H1 (cell line): Measurements from ENCODE around the gene KLK5. TPM values are rescaled to one million over a fixed set of nuclear protein-coding genes. Genes with fewer than 3 reads are reported as not detected.

Experiments
- CTCF ChIA-PET: fragments of 300-600 bp; sonication (Branson Sonifier 250); formaldehyde crosslinking; loops from one replicate; lab custom pipeline; 2021; ENCODE audit not compliant: partially characterized antibody; lab: Charles Lee
- POLR2A ChIA-PET: fragments of 300-600 bp; sonication (Branson Sonifier 250); formaldehyde crosslinking; loops from one replicate; lab custom pipeline; 2021; ENCODE audit warnings: inconsistent platforms; ENCODE audit not compliant: partially characterized antibody; lab: Charles Lee
- DNase-seq, 2 experiments: peaks; one replicate each; pipeline versions ENCODE4 v3.0.0 to v3.0.0-alpha.2; 2010 to 2022; ENCODE audit warnings: low spot score in 2 of 2, low read depth in 1 of 2, mixed read lengths in 1 of 2
- FAIRE-seq: peaks from 2 replicates; lab custom pipeline; 2011; peaks lifted over from hg19 to GRCh38; lab: Jason Lieb, UNC
- H2AFZ ChIP-seq: 2 replicates; pipeline ENCODE4 v1.8.1; 2012; ENCODE audit warnings: low read length, inconsistent platforms
- H2AK5ac ChIP-seq: 2 replicates; pipeline ENCODE4 v1.6.1; 2013; ENCODE audit warnings: low read depth, low read length
- H2BK120ac ChIP-seq: replicated peaks from 2 replicates; pipeline ENCODE3; 2013; ENCODE audit warnings: low read depth, low read length, inconsistent platforms
- H2BK12ac ChIP-seq: 2 replicates; pipeline ENCODE4 v1.6.1; 2013; ENCODE audit warnings: low read depth, low read length
- H2BK15ac ChIP-seq: 2 replicates; pipeline ENCODE4 v1.6.1; 2013; ENCODE audit warnings: low read length
- H2BK20ac ChIP-seq: 2 replicates; pipeline ENCODE4 v1.6.1; 2013; ENCODE audit warnings: low read length
- H2BK5ac ChIP-seq: 2 replicates; pipeline ENCODE4 v1.6.1; 2013; ENCODE audit warnings: low read depth, low read length
- H3K14ac ChIP-seq: 2 replicates; pipeline ENCODE4 v1.6.1; 2013; ENCODE audit warnings: inconsistent platforms; ENCODE audit not compliant: insufficient read length
- H3K18ac ChIP-seq: 2 replicates; pipeline ENCODE4 v1.6.1; 2013; ENCODE audit warnings: low read length; ENCODE audit errors: extremely low read depth
- H3K23ac ChIP-seq: 2 replicates; pipeline ENCODE4 v1.6.1; 2013; ENCODE audit warnings: inconsistent platforms; ENCODE audit not compliant: insufficient read length
- H3K23me2 ChIP-seq: 2 replicates; pipeline ENCODE4 v1.6.1; 2013; ENCODE audit warnings: low read depth, low read length
- H3K27ac ChIP-seq: 2 replicates; pipeline ENCODE4 v1.6.1; 2011; ENCODE audit warnings: low read depth, low read length, inconsistent platforms
- H3K27me3 ChIP-seq, 4 experiments: replicated peaks in 1 of 4; 1 replicate in 1 of 4; 2 replicates in 3 of 4; pipeline versions ENCODE4 v1.6.1 to v1.8.1; 2011 to 2013; ENCODE audit warnings: low read length in 3 of 4, mild to moderate bottlenecking in 3 of 4, inconsistent platforms in 2 of 4, mixed read lengths in 2 of 4, moderate library complexity in 1 of 4; ENCODE audit not compliant: control insufficient read depth in 3 of 4, insufficient read depth in 3 of 4; ENCODE audit errors: extremely low read depth in 1 of 4
- H3K36me3 ChIP-seq, 4 experiments: 2 replicates each; pipeline versions ENCODE4 v1.6.1 to v1.8.1; 2011 to 2013; ENCODE audit warnings: mild to moderate bottlenecking in 4 of 4, low read length in 3 of 4, moderate library complexity in 2 of 4, control low read depth in 1 of 4, inconsistent platforms in 1 of 4; ENCODE audit not compliant: insufficient read depth in 4 of 4, control insufficient read depth in 2 of 4
- H3K4ac ChIP-seq: replicated peaks from 2 replicates; pipeline ENCODE3; 2013; ENCODE audit warnings: low read length, low read depth, mixed read lengths, inconsistent platforms; ENCODE audit not compliant: insufficient read length
- H3K4me1 ChIP-seq, 4 experiments: replicated peaks in 1 of 4; 1 replicate in 1 of 4; 2 replicates in 3 of 4; pipeline versions ENCODE4 v1.6.1 to v1.8.1; 2011 to 2013; ENCODE audit warnings: low read length in 3 of 4, inconsistent platforms in 2 of 4, mixed read lengths in 1 of 4; ENCODE audit not compliant: insufficient read depth in 4 of 4, control insufficient read depth in 3 of 4
- H3K4me2 ChIP-seq, 2 experiments: 2 replicates each; pipeline versions ENCODE4 v1.6.1 to v1.8.1; 2011 to 2013; ENCODE audit warnings: low read depth in 2 of 2, low read length in 2 of 2, control low read depth in 1 of 2, inconsistent platforms in 1 of 2, mild to moderate bottlenecking in 1 of 2; ENCODE audit not compliant: insufficient read depth in 1 of 2
- H3K4me3 ChIP-seq, 4 experiments: fragments of 200-600, 300-600 bp in 1 of 4; sonication (generic), shearing (Covaris generic), sonication (Bioruptor Twin) in 1 of 4; 2 replicates each; pipeline versions ENCODE4 v1.5.1 to v1.8.1; 2011 to 2016; ENCODE audit warnings: low read length in 4 of 4, low read depth in 3 of 4, control low read depth in 2 of 4, inconsistent platforms in 2 of 4, mild to moderate bottlenecking in 2 of 4, mixed read lengths in 1 of 4, moderate library complexity in 1 of 4; ENCODE audit not compliant: insufficient read depth in 2 of 4; ENCODE audit errors: extremely low read depth in 1 of 4
- H3K56ac ChIP-seq: replicated peaks from 2 replicates; pipeline ENCODE3; 2013; ENCODE audit warnings: low read depth, mild to moderate bottlenecking, mixed read lengths, low read length, inconsistent platforms; ENCODE audit not compliant: insufficient read length
- H3K79me1 ChIP-seq: 2 replicates; pipeline ENCODE4 v1.6.1; 2013; ENCODE audit warnings: low read depth, low read length, control low read depth
- H3K79me2 ChIP-seq, 2 experiments: 2 replicates each; pipeline versions ENCODE4 v1.6.1 to v1.8.1; 2012 to 2013; ENCODE audit warnings: low read length in 2 of 2, mild to moderate bottlenecking in 2 of 2, inconsistent platforms in 1 of 2; ENCODE audit not compliant: insufficient read depth in 2 of 2, control insufficient read depth in 1 of 2
- H3K9ac ChIP-seq, 4 experiments: replicated peaks in 1 of 4; 1 replicate in 1 of 4; 2 replicates in 3 of 4; pipeline versions ENCODE4 v1.6.1 to v1.8.1; 2011 to 2013; ENCODE audit warnings: low read depth in 3 of 4, low read length in 3 of 4, control low read depth in 2 of 4, mild to moderate bottlenecking in 2 of 4, moderate library complexity in 2 of 4, inconsistent platforms in 1 of 4; ENCODE audit errors: extremely low read depth in 1 of 4
- H3K9me3 ChIP-seq, 2 experiments: 2 replicates each; pipeline versions ENCODE4 v1.6.1 to v1.8.1; 2012 to 2013; ENCODE audit warnings: mild to moderate bottlenecking in 2 of 2, moderate library complexity in 2 of 2, control low read depth in 1 of 2, inconsistent platforms in 1 of 2, low read depth in 1 of 2, low read length in 1 of 2, mixed read lengths in 1 of 2; ENCODE audit not compliant: insufficient read depth in 2 of 2
- H4K20me1 ChIP-seq, 2 experiments: replicated peaks in 1 of 2; 2 replicates each; pipeline versions ENCODE3 to v1.8.1; 2011 to 2013; ENCODE audit warnings: inconsistent platforms in 2 of 2, low read length in 2 of 2, mild to moderate bottlenecking in 1 of 2; ENCODE audit not compliant: insufficient read depth in 2 of 2, control insufficient read depth in 1 of 2
- H4K5ac ChIP-seq: 2 replicates; pipeline ENCODE4 v1.6.1; 2013; ENCODE audit warnings: low read length, low read depth, mixed read lengths, inconsistent platforms; ENCODE audit not compliant: insufficient read length
- H4K8ac ChIP-seq: 2 replicates; pipeline ENCODE4 v1.8.0; 2013; ENCODE audit warnings: mild to moderate bottlenecking, moderate library complexity, low read length, inconsistent platforms; ENCODE audit not compliant: insufficient read depth; ENCODE audit errors: extremely low read depth
- H4K91ac ChIP-seq: replicated peaks from 2 replicates; pipeline ENCODE3; 2013; ENCODE audit warnings: low read length, mixed read lengths, inconsistent platforms; ENCODE audit not compliant: insufficient read length
- CTBP2 ChIP-seq: IDR thresholded peaks from 2 replicates; pipeline ENCODE4 v1.7.0; 2011; ENCODE audit warnings: borderline replicate concordance, mild to moderate bottlenecking, moderate library complexity, mixed read lengths, low read length; ENCODE audit not compliant: insufficient read depth, insufficient read length
- CTCF ChIP-seq, 3 experiments: IDR thresholded peaks; 1 replicate in 2 of 3; 2 replicates in 1 of 3; pipeline versions ENCODE4 v1.5.1 to v1.6.1; 2011; ENCODE audit warnings: low read length in 3 of 3, mild to moderate bottlenecking in 3 of 3, inconsistent platforms in 2 of 3, low read depth in 1 of 3, moderate library complexity in 1 of 3; ENCODE audit not compliant: insufficient read depth in 1 of 3; ENCODE audit errors: control extremely low read depth in 1 of 3
- EP300 ChIP-seq, 2 experiments: IDR thresholded peaks; 1 replicate in 1 of 2; 2 replicates in 1 of 2; pipeline ENCODE4 v1.6.1; 2011 to 2012; ENCODE audit warnings: low read depth in 2 of 2, low read length in 2 of 2, mild to moderate bottlenecking in 2 of 2, borderline replicate concordance in 1 of 2, inconsistent platforms in 1 of 2, moderate library complexity in 1 of 2
- MAX ChIP-seq: IDR thresholded peaks from 2 replicates; pipeline ENCODE4 v1.6.1; 2012; ENCODE audit warnings: inconsistent platforms
- RAD21 ChIP-seq, 2 experiments: IDR thresholded peaks in 1 of 2; conservative IDR thresholded peaks in 1 of 2; 2 replicates each; pipeline ENCODE4 v1.6.1; 2011; ENCODE audit warnings: low read depth in 2 of 2, low read length in 2 of 2, improper control_type of control experiment in 1 of 2, inconsistent platforms in 1 of 2, mild to moderate bottlenecking in 1 of 2, moderate library complexity in 1 of 2
- WGBS, 2 experiments: shearing (Covaris generic) in 1 of 2; methylation state at CpG; one replicate each; pipeline versions ENCODE4 v1.1.6 to v1.1.7; 2013 to 2015; ENCODE audit warnings: low lambda C conversion rate in 2 of 2, mixed read lengths in 2 of 2, inconsistent platforms in 1 of 2, low coverage in 1 of 2, missing lambda C conversion rate in 1 of 2; ENCODE audit not compliant: insufficient replicate concordance in 2 of 2, insufficient coverage in 1 of 2, insufficient read length in 1 of 2; ENCODE audit errors: extremely low coverage in 1 of 2, missing lambda C conversion rate in 1 of 2; 5-methylcytosine and 5-hydroxymethylcytosine counted together
- polyA plus RNA-seq, 7 experiments: library from polyadenylated mRNA; depleted of rRNA in 3 of 7; stranded (reverse) in 5 of 7; unstranded in 2 of 7; fragments of >200 nt in 5 of 7; fragments of 200-250 nt in 2 of 7; gene quantifications; 1 replicate in 5 of 7; 2 replicates in 1 of 7; 4 replicates in 1 of 7; pipeline versions ENCODE4 v1.2.1 to v1.2.3, GENCODE V29; 2011 to 2013; ENCODE audit warnings: missing spikeins in 2 of 7, mixed read lengths in 2 of 7
- total RNA-seq: library from RNA; stranded (reverse); fragmentation: NEBNext Ultra II Directional; extraction: Animal tissue kit (Norgen Biotek cat#: 25700); gene quantifications from 2 replicates; pipeline ENCODE4 v1.2.1, GENCODE V29; 2021

Gene KLK5
- total and polyA plus RNA-seq, 2 of the 8 experiments (the other 6 are each of a cell fraction or from before 2014, with no cell fraction given) = 0.76 to 2.0 TPM

- H3K27ac ChIP-seq = no peak overlapping the region
- no peak overlapping the region for H2BK20ac ChIP-seq
- ChIA-PET POLR2A (interaction anchor here (1.1 kb wide), 1 partner anchor 105 kb away, joined by 4 read pairs; no protein-coding TSS in a partner anchor), CTCF (interaction anchor here (0.8 to 3.3 kb wide), 16 partner anchors 10 to 189 kb away, joined by 3 to 29 read pairs (median 4); partner anchors contain the start of genes KLK13, KLK2 and KLK8)
- H3K36me3 ChIP-seq = no peaks in the 10 kb centered on the region
- peaks cover 10% of the 10 kb centered on the region for H3K23me2 ChIP-seq
- H3K9me3 ChIP-seq = no peaks in the 10 kb centered on the region
- no peak overlapping the region; a peak in 1 of 4 replicates for H3K4me2 ChIP-seq
- no peak overlapping the region for H4K8ac ChIP-seq
- H4K20me1 ChIP-seq = peaks cover 0 to 2% of the 10 kb centered on the region in 2 experiments
- no peak overlapping the region for H2BK15ac ChIP-seq
- no peak overlapping the region for H3K23ac ChIP-seq
- 15% methylated on average over 5 of the region's 5 CpGs; no CpG with 5 or more reads in 1 of the 2 experiments for WGBS, 2 experiments
- no peak overlapping the region for H2BK120ac ChIP-seq
- H3K27me3 ChIP-seq = peaks cover 2 to 14% (median 10%) of the 10 kb centered on the region in 4 experiments
- no peak overlapping the region for H3K56ac ChIP-seq
- no peak overlapping the region for H2BK12ac ChIP-seq
- H3K79me2 ChIP-seq = no peaks in the 10 kb centered on the region
- no peak overlapping the region for H3K9ac ChIP-seq
- no peak overlapping the region for H3K4me3 ChIP-seq
- peak; percentile 76 to 79 (median 78) for TF ChIP-seq CTCF (IDR thresholded peaks at IDR 0.05; ENCODE audit: control extremely low read depth in 1 of 3, insufficient read depth in 1 of 3, low read depth in 1 of 3, low read length in 3 of 3)
- no peak for TF ChIP-seq CTBP2
- TF ChIP-seq EP300 (IDR thresholded peaks at IDR 0.05; ENCODE audit: borderline replicate concordance in 1 of 2, low read depth in 2 of 2, low read length in 2 of 2) = no peak
- TF ChIP-seq RAD21 (IDR thresholded peaks at IDR 0.05 in 1 of 2, conservative IDR thresholded peaks at IDR 0.05 in 1 of 2; ENCODE audit: low read depth in 2 of 2, low read length in 2 of 2) = peak; percentile 60 to 70
- TF ChIP-seq MAX = no peak
- no peak overlapping the region for H4K5ac ChIP-seq
- no peak overlapping the region for H2BK5ac ChIP-seq
- H3K4ac ChIP-seq = no peak overlapping the region
- no peak overlapping the region for H2AK5ac ChIP-seq
- FAIRE-seq = peak; percentile 69
- H4K91ac ChIP-seq = no peak overlapping the region
- no peaks in the 10 kb centered on the region for H3K79me1 ChIP-seq
- H3K18ac ChIP-seq = no peak overlapping the region
- no peak overlapping the region for H3K14ac ChIP-seq
- H2AFZ ChIP-seq = no peak overlapping the region
- peaks cover 0 to 8% (median 7%) of the 10 kb centered on the region in 4 experiments; a peak in 3 of 7 replicates for H3K4me1 ChIP-seq
- peak in 1 of 2 experiments; percentile 83 for DNase-seq
Observed at GRCh38 chr19:50906217-50906616, 46.6 kb downstream of the KLK5 start.
